Astrocyte of the hippocampus (primary cell): Measurements from ENCODE around the gene KRTAP2-2.
A peak's percentile ranks its signal among the peaks of the same experiment; 100 is the strongest.

Experiments
- DNase-seq: peaks from one replicate; pipeline ENCODE4 v3.0.0; 2011; ENCODE audit warnings: low read depth, low spot score

KRTAP2-2 gene

GRCh38 chr17:41026715-41027471, 28.1 kb downstream of the KRTAP2-2 start, which contains the start of gene KRTAP1-5:
Gene KRTAP1-5 (minus strand): TSS chr17:41027208. CDS start chr17:41027155, 53 bp downstream.
- DNase-seq, result peak; percentile 22

- DNase-seq, result no peak
These were observed 30.3 kb downstream of the KRTAP2-2 start for GRCh38 chr17:41024697-41025096.

GRCh38 chr17:41020336-41020735, 34.7 kb downstream of the KRTAP2-2 start:
- DNase-seq, result no peak

- DNase-seq, result no peak
These were observed 35.6 kb downstream of the KRTAP2-2 start for GRCh38 chr17:41019415-41019814.

GRCh38 chr17:41018541-41018940, 36.5 kb downstream of the KRTAP2-2 start:
- no peak for DNase-seq

GRCh38 chr17:41016578-41017215, 38.3 kb downstream of the KRTAP2-2 start:
- DNase-seq, result no peak

- DNase-seq, result no peak
These were observed 39.6 kb downstream of the KRTAP2-2 start for GRCh38 chr17:41015454-41015853.

- DNase-seq, result peak; percentile 6
These were observed 41.4 kb downstream of the KRTAP2-2 start for GRCh38 chr17:41013606-41014005.

- DNase-seq, result no peak
These were observed 41.8 kb downstream of the KRTAP2-2 start for GRCh38 chr17:41013181-41013580.

- DNase-seq, result no peak
These were observed 42.5 kb downstream of the KRTAP2-2 start for GRCh38 chr17:41012326-41013120.

- no peak for DNase-seq
These were observed 44.6 kb downstream of the KRTAP2-2 start for GRCh38 chr17:41010441-41010840.

- DNase-seq, result no peak
These were observed 45.1 kb downstream of the KRTAP2-2 start for GRCh38 chr17:41009936-41010335.

- peak; percentile 24 for DNase-seq
These were observed 45.7 kb downstream of the KRTAP2-2 start for GRCh38 chr17:41009301-41009760.

- DNase-seq, result no peak
These were observed 46.2 kb downstream of the KRTAP2-2 start, which contains the start of gene KRTAP3-1 for GRCh38 chr17:41008811-41009210. Gene KRTAP3-1 (minus strand): TSS chr17:41009128. CDS start chr17:41009074, 54 bp downstream.
